Endothelial cell of umbilical vein (primary cell): Measurements from ENCODE around the gene MYOM3. TPM values are rescaled to one million over a fixed set of nuclear protein-coding genes. Genes with fewer than 3 reads are reported as not detected.

ENCODE experiments used
- BruUV-seq: library from RNA; stranded (reverse); fragments of 400-500 nt; replicated peaks from 2 replicates; lab custom pipeline; 2021; lab: Mats Ljungman, UMichigan
- CTCF ChIA-PET: fragments of 300-600, 350-600 bp; sonication (Branson Sonifier 250); formaldehyde crosslinking; loops from one replicate; lab custom pipeline; 2021; ENCODE audit warnings: antibody characterized with exemption, inconsistent platforms; lab: Charles Lee
- POLR2A ChIA-PET: fragments of 300-600, 350-600 bp; sonication (Branson Sonifier 250); formaldehyde crosslinking; loops from one replicate; lab custom pipeline; 2021; ENCODE audit warnings: antibody characterized with exemption, inconsistent platforms; lab: Charles Lee
- DNase-seq: peaks from one replicate; pipeline ENCODE4 v3.0.0-alpha.2; 2011; ENCODE audit warnings: low read depth, low spot score
- FAIRE-seq: peaks from 2 replicates; lab custom pipeline; 2011; peaks lifted over from hg19 to GRCh38; lab: Jason Lieb, UNC
- H2AFZ ChIP-seq: 2 replicates; pipeline ENCODE4 v1.6.0; 2012; ENCODE audit warnings: low read depth, low read length, control low read depth, inconsistent platforms
- H3K27ac ChIP-seq: 2 replicates; pipeline ENCODE4 v1.5.1; 2011; ENCODE audit warnings: low read depth, mild to moderate bottlenecking, control low read depth, low read length, moderate library complexity; ENCODE audit not compliant: insufficient read depth
- H3K27me3 ChIP-seq, 2 experiments: 2 replicates each; pipeline versions ENCODE4 v1.6.0 to v1.6.1; 2011; ENCODE audit warnings: low read length in 2 of 2, mixed read lengths in 1 of 2; ENCODE audit not compliant: control insufficient read depth in 2 of 2, insufficient read depth in 2 of 2
- H3K36me3 ChIP-seq, 2 experiments: 2 replicates in 1 of 2; 3 replicates in 1 of 2; pipeline ENCODE4 v1.5.1; 2011; ENCODE audit warnings: low read length in 2 of 2, mild to moderate bottlenecking in 1 of 2, moderate library complexity in 1 of 2; ENCODE audit not compliant: control insufficient read depth in 2 of 2, insufficient read depth in 2 of 2; ENCODE audit errors: extremely low read depth in 1 of 2
- H3K4me1 ChIP-seq: 3 replicates; pipeline ENCODE4 v1.5.1; 2011; ENCODE audit warnings: mild to moderate bottlenecking, low read length; ENCODE audit not compliant: control insufficient read depth, insufficient read depth; ENCODE audit errors: extremely low read depth
- H3K4me2 ChIP-seq: 2 replicates; pipeline ENCODE4 v1.6.1; 2011; ENCODE audit warnings: low read length, control low read depth, mixed read lengths; ENCODE audit not compliant: insufficient read depth
- H3K4me3 ChIP-seq, 3 experiments: fragments of 200-600 bp in 1 of 3; sonication (generic), shearing (Covaris generic) in 1 of 3; replicated peaks in 1 of 3; 2 replicates each; pipeline ENCODE4 v1.5.1; 2011 to 2016; ENCODE audit warnings: control low read depth in 3 of 3, low read length in 3 of 3, mild to moderate bottlenecking in 2 of 3, inconsistent platforms in 1 of 3, low read depth in 1 of 3, moderate library complexity in 1 of 3; ENCODE audit not compliant: insufficient read depth in 1 of 3
- H3K79me2 ChIP-seq: 2 replicates; pipeline ENCODE4 v1.6.0; 2012; ENCODE audit warnings: low read length, inconsistent platforms; ENCODE audit not compliant: control insufficient read depth, insufficient read depth
- H3K9ac ChIP-seq: replicated peaks from 2 replicates; pipeline ENCODE3; 2011; ENCODE audit warnings: low read length, control low read depth; ENCODE audit not compliant: insufficient read depth; ENCODE audit errors: extremely low read depth
- H3K9me1 ChIP-seq: replicated peaks from 3 replicates; pipeline ENCODE4 v1.6.0; 2011; ENCODE audit warnings: mild to moderate bottlenecking, low read length; ENCODE audit not compliant: control insufficient read depth, insufficient read depth; ENCODE audit errors: extremely low read depth
- H3K9me3 ChIP-seq: replicated peaks from 2 replicates; pipeline ENCODE4 v1.5.1; 2012; ENCODE audit warnings: low read length, inconsistent platforms; ENCODE audit not compliant: control insufficient read depth, insufficient read depth
- H4K20me1 ChIP-seq: replicated peaks from 2 replicates; pipeline ENCODE3; 2011; ENCODE audit warnings: mild to moderate bottlenecking, low read length; ENCODE audit not compliant: control insufficient read depth, insufficient read depth; ENCODE audit errors: extremely low read depth
- GATA2 ChIP-seq: IDR thresholded peaks from 2 replicates; pipeline ENCODE4 v1.7.0; 2011; ENCODE audit warnings: low read depth, mild to moderate bottlenecking, moderate library complexity, mixed read lengths, low read length; ENCODE audit not compliant: insufficient read length, insufficient read depth
- JUN ChIP-seq: IDR thresholded peaks from 2 replicates; pipeline ENCODE4 v1.6.1; 2011; ENCODE audit warnings: borderline replicate concordance, low read depth; ENCODE audit not compliant: insufficient read length, insufficient read depth
- POLR2A ChIP-seq: IDR thresholded peaks from 2 replicates; pipeline ENCODE4 v1.6.1; 2012; ENCODE audit warnings: low read depth, mild to moderate bottlenecking, control low read depth, low read length
- dilution Hi-C: fragments of 300-500 bp; cut with MboI; formaldehyde crosslinking; loops from one replicate; pipeline ENCODE4 v1.15.0; 2019; ENCODE audit warnings: low sequenced_read_pairs; ENCODE audit not compliant: extremely low pct_ligation_motif_present
- intact Hi-C: fragments of 100-400 bp; cut with micrococcal nuclease; formaldehyde crosslinking; loops from one replicate; pipeline ENCODE4 v1.10.0; 2022
- polyA plus RNA-seq, 4 experiments: library from polyadenylated mRNA; depleted of rRNA in 3 of 4; stranded (reverse) in 3 of 4; unstranded in 1 of 4; fragments of >200 nt; gene quantifications; 2 replicates each; pipeline versions ENCODE4 v1.2.1 to v1.2.3, GENCODE V29; 2011 to 2012; ENCODE audit warnings: missing spikeins in 1 of 4
- total RNA-seq: library from RNA; stranded (reverse); gene quantifications from 2 replicates; pipeline ENCODE4 v1.2.3, GENCODE V29; 2021
- TF ChIP-seq, protein P1 (sequence below): IDR thresholded peaks from 2 replicates; pipeline ENCODE4 v1.6.1; 2011; ENCODE audit not compliant: insufficient read depth, insufficient read length
- TF ChIP-seq, protein P2 (sequence below), 2 donors: IDR thresholded peaks; 1 replicate in 1 of 2; 2 replicates in 1 of 2; pipeline ENCODE4 v1.5.1; 2011; ENCODE audit warnings: low read length in 2 of 2, mild to moderate bottlenecking in 2 of 2, moderate library complexity in 2 of 2, control low read depth in 1 of 2, inconsistent platforms in 1 of 2, low read depth in 1 of 2; ENCODE audit not compliant: insufficient read depth in 1 of 2; ENCODE audit errors: extremely low read depth in 1 of 2

Gene MYOM3
- total and polyA plus RNA-seq, 2 donors (not counting 3 experiments of a cell fraction or from before 2014, with no cell fraction given): 0.11 to 0.40 TPM

DNA sequence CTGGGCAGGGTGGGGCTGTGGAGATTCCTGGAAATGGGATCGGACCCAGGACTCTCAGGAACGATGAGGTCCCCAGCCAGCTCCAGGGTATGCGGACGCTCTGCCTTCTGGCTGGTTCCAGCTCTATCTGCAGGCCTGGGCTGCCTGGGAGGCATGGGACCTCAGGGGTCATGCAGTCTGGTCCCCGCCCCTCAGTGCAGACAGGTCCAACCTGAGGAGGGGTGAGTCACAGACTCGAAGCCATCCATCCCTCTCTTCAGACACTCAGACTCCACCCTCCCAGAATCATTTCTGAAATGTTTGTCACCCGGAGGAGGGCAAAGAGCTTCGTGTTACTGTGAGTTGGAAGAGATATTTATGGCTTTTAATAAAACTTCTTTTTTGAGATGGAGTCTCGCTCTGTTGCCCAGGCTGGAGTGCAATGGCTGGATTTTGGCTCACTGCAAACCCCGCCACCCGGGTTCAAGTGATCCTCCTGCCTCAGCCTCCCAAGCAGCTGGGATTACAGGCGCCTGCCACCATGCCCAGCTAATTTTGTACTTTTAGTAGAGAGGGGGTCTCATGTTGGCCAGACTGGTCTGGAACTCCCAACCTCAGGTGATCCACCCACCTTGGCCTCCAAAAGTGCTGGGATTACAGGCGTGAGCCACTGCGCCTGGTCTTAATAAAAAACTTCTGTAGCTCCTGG lies 5.9 kb upstream of the MYOM3 start:
- Histone ChIP-seq H3K36me3 (no peaks in the 10 kb centered on the region), H3K27me3 (peaks cover 0 to 2% of the 10 kb centered on the region in 2 experiments), H3K79me2 (no peaks in the 10 kb centered on the region), H3K9ac (no peak overlapping the region), H3K9me1 (no peaks in the 10 kb centered on the region), H4K20me1 (no peaks in the 10 kb centered on the region), H3K27ac (no peak overlapping the region), H3K4me2 (no peak overlapping the region), H2AFZ (no peak overlapping the region), H3K4me3 (no peak overlapping the region), H3K9me3 (no peaks in the 10 kb centered on the region), H3K4me1 (no peaks in the 10 kb centered on the region)
- BruUV-seq: no TSS peak
- FAIRE-seq: no peak
- ChIA-PET CTCF (interaction anchor here (0.6 to 3.5 kb wide), 2 partner anchors 26 to 47 kb away, joined by 3 to 13 read pairs; no protein-coding TSS in a partner anchor), POLR2A (no interaction called here)
- DNase-seq: no peak
- TF ChIP-seq JUN: no peak
- no peak for TF ChIP-seq POLR2A
- TF ChIP-seq GATA2: no peak
- TF ChIP-seq, protein P1, sequence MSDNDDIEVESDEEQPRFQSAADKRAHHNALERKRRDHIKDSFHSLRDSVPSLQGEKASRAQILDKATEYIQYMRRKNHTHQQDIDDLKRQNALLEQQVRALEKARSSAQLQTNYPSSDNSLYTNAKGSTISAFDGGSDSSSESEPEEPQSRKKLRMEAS: no peak
- TF ChIP-seq, protein P2, sequence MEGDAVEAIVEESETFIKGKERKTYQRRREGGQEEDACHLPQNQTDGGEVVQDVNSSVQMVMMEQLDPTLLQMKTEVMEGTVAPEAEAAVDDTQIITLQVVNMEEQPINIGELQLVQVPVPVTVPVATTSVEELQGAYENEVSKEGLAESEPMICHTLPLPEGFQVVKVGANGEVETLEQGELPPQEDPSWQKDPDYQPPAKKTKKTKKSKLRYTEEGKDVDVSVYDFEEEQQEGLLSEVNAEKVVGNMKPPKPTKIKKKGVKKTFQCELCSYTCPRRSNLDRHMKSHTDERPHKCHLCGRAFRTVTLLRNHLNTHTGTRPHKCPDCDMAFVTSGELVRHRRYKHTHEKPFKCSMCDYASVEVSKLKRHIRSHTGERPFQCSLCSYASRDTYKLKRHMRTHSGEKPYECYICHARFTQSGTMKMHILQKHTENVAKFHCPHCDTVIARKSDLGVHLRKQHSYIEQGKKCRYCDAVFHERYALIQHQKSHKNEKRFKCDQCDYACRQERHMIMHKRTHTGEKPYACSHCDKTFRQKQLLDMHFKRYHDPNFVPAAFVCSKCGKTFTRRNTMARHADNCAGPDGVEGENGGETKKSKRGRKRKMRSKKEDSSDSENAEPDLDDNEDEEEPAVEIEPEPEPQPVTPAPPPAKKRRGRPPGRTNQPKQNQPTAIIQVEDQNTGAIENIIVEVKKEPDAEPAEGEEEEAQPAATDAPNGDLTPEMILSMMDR (IDR thresholded peaks at IDR 0.05; ENCODE audit: extremely low read depth in 1 of 2, insufficient read depth in 1 of 2, low read depth in 1 of 2, low read length in 2 of 2): no peak
- intact Hi-C loops: no loop called here
- dilution Hi-C loops: no loop called here
